Adrenal gland (tissue), 12 donors: ENCODE data around the gene TGFBR2. TPM values are rescaled to one million over a fixed set of nuclear protein-coding genes. Genes with fewer than 3 reads are reported as not detected.

ENCODE experiments used
- DNase-seq, 7 donors: peaks; one replicate each; pipeline ENCODE4 v3.0.0-alpha.2; 2019 to 2020
- H3K27ac ChIP-seq, 5 donors: fragments of 200-600 bp; sonication (generic) in 4 of 5; 1 replicate in 3 of 5; 2 replicates in 2 of 5; pipeline versions ENCODE4 v1.5.1 to v1.8.0; 2016 to 2020; ENCODE audit warnings: mild to moderate bottlenecking in 1 of 5
- H3K27me3 ChIP-seq: fragments of 200-600 bp; 2 replicates; pipeline ENCODE4 v1.8.0; 2021
- H3K36me3 ChIP-seq, 2 donors: fragments of 200-600 bp; replicated peaks in 1 of 2; 1 replicate in 1 of 2; 2 replicates in 1 of 2; pipeline versions ENCODE4 v1.5.1 to v1.8.0; 2018 to 2022
- H3K4me1 ChIP-seq, 2 donors: fragments of 200-600 bp; replicated peaks in 1 of 2; 1 replicate in 1 of 2; 2 replicates in 1 of 2; pipeline versions ENCODE4 v1.5.1 to v1.8.0; 2018 to 2021
- H3K4me3 ChIP-seq, 4 donors: fragments of 200-600 bp; sonication (generic) in 3 of 4; one replicate each; pipeline ENCODE4 v1.5.1; 2016 to 2018
- H3K9me3 ChIP-seq, 3 donors: fragments of 200-600 bp; sonication (generic) in 1 of 3; replicated peaks in 1 of 3; 1 replicate in 2 of 3; 2 replicates in 1 of 3; pipeline versions ENCODE4 v1.5.1 to v1.8.0; 2016 to 2021
- CTCF ChIP-seq, 6 experiments: fragments of 450-650 bp in 4 of 6; fragments of 200-600 bp in 2 of 6; sonication (generic) in 1 of 6; IDR thresholded peaks; 1 replicate in 5 of 6; 2 replicates in 1 of 6; pipeline versions ENCODE4 v1.5.1 to v1.8.0; 2016 to 2021; ENCODE audit warnings: antibody characterized with exemption in 6 of 6, mild to moderate bottlenecking in 2 of 6, moderate library complexity in 1 of 6
- POLR2A ChIP-seq, 2 donors: fragments of 450-650 bp; IDR thresholded peaks; one replicate each; pipeline ENCODE4 v1.6.1; 2017; ENCODE audit warnings: antibody characterized with exemption in 2 of 2, mild to moderate bottlenecking in 2 of 2, moderate library complexity in 1 of 2
- WGBS, 4 donors: extraction: QIAGEN DNeasy Blood & Tissue Kit in 2 of 4; methylation state at CpG; one replicate each; pipeline versions ENCODE4 v1.1.5 to v1.1.7; 2013 to 2017; 5-methylcytosine and 5-hydroxymethylcytosine counted together
- intact Hi-C, 2 donors: fragments of 100-400 bp; cut with DNase I; formaldehyde crosslinking; loops; one replicate each; pipeline versions ENCODE4 v1.14.1 to v1.15.0; 2022 to 2023
- polyA plus RNA-seq, 3 donors: library from polyadenylated mRNA; stranded (reverse); fragments of 200-250 nt in 2 of 3; fragments of 350-450 nt in 1 of 3; fragmentation: Illumina TruSeq in 1 of 3; extraction: RNeasy Lipid Tissue Mini Kit (QIAGEN cat#74804) in 1 of 3; gene quantifications; one replicate each; pipeline ENCODE4 v1.2.3, GENCODE V29; 2013 to 2014
- total RNA-seq, 9 donors: library from RNA; depleted of rRNA in 4 of 9; stranded (reverse); fragments of >200 nt in 4 of 9; fragments of 120-200 nt in 1 of 9; fragmentation: NEBNext Ultra II Directional in 1 of 9; extraction: Animal tissue kit (Norgen Biotek cat#: 25700) in 1 of 9; gene quantifications; one replicate each; pipeline versions ENCODE4 v1.1.0 to v1.2.4, GENCODE V29; 2013 to 2023
- donor health status: healthy with polysubstance abuse.
- donor health status: Bipolar disorder and iron deficiency.
- donor health status: DM: yes; HTN: yes; CAD: no.
- donor health status: DM: no; HTN: no; CAD: no.
- donor health status: DM: no; HTN: no; CAD: no.
- donor health status: DM: yes; HTN: yes; CAD: no.

Gene TGFBR2
- total and polyA plus RNA-seq, 12 donors, result 19.1 to 296 (median 153) TPM

DNA sequence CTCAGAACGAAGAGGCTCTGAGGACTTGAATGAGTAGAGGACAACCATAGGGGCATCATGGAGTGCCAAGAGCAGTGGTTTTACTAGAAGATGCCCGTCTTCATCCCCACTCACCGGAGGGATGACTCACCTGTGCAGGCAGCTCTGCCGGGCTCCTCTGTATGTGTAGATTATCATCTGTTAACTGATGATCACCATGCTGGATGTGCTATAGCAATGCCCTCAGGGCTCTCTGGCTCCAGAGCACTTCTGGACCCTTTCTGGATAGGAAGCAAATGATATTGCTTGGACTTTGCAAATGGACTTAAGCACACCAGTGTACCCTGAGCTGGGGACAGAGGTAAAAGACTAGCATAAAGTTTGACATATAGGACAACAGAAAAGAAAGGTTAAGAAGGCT is 10.2 kb upstream of the TGFBR2 start:
- no peak overlapping the region for H3K27ac ChIP-seq
- no peak overlapping the region for H3K4me3 ChIP-seq
- TF ChIP-seq POLR2A (IDR thresholded peaks at IDR 0.05), result no peak
- DNase-seq, result no peak
- H3K27me3 ChIP-seq, result no peaks in the 10 kb centered on the region
- H3K36me3 ChIP-seq, result no peaks in the 10 kb centered on the region
- intact Hi-C loops, result no loop called here
- peaks cover 24 to 35% of the 10 kb centered on the region in 2 donors for H3K4me1 ChIP-seq
- 83 to 89% (median 85%) methylated on average over 4 of the region's 4 CpGs for WGBS, 4 donors
- no peaks in the 10 kb centered on the region for H3K9me3 ChIP-seq

- intact Hi-C loops, result no loop called here
- 21 to 42% (median 29%) methylated on average over 1 of the region's 1 CpG for WGBS, 4 donors
- no peak overlapping the region for H3K4me3 ChIP-seq
- no peak for TF ChIP-seq CTCF (IDR thresholded peaks at IDR 0.05)
- peak in 3 of 7 donors; percentile 37 to 57 (median 38) for DNase-seq
- H3K27ac ChIP-seq, result peak overlapping the region; percentile 16 to 64 (median 34)
- no peaks in the 10 kb centered on the region for H3K9me3 ChIP-seq
- H3K36me3 ChIP-seq, result no peaks in the 10 kb centered on the region
- no peaks in the 10 kb centered on the region for H3K27me3 ChIP-seq
- peaks cover 24 to 35% of the 10 kb centered on the region in 2 donors for H3K4me1 ChIP-seq
Observed at GRCh38 chr3:30597131-30597768, 9.2 kb upstream of the TGFBR2 start.

- TF ChIP-seq CTCF (IDR thresholded peaks at IDR 0.05) (no peak), POLR2A (IDR thresholded peaks at IDR 0.05) (no peak)
- Histone ChIP-seq H3K4me1 (peaks cover 24 to 35% of the 10 kb centered on the region in 2 donors), H3K9me3 (no peaks in the 10 kb centered on the region), H3K36me3 (no peaks in the 10 kb centered on the region), H3K27ac (peak overlapping the region in 3 of 5 donors; percentile 4 to 64 (median 25)), H3K4me3 (no peak overlapping the region), H3K27me3 (no peaks in the 10 kb centered on the region)
- intact Hi-C loops, result no loop called here
- no peak for DNase-seq
Observed at GRCh38 chr3:30597769-30598134, 8.6 kb upstream of the TGFBR2 start.

- Histone ChIP-seq H3K36me3 (no peaks in the 10 kb centered on the region), H3K4me3 (no peak overlapping the region), H3K27me3 (no peaks in the 10 kb centered on the region), H3K4me1 (peaks cover 24 to 35% of the 10 kb centered on the region in 2 donors), H3K9me3 (no peaks in the 10 kb centered on the region), H3K27ac (peak overlapping the region in 4 of 5 donors; percentile 3 to 52 (median 34))
- intact Hi-C loops, result no loop called here
- WGBS, 4 donors, result 65 to 78% (median 68%) methylated on average over 3 of the region's 3 CpGs
- DNase-seq, result peak in 1 of 7 donors; percentile 31
- TF ChIP-seq CTCF (IDR thresholded peaks at IDR 0.05) (no peak), POLR2A (IDR thresholded peaks at IDR 0.05) (no peak)
Observed at GRCh38 chr3:30598668-30599545, 7.5 kb upstream of the TGFBR2 start.
